H1 (cell line): Measurements from ENCODE around the gene PSMD3. TPM values are rescaled to one million over a fixed set of nuclear protein-coding genes. Genes with fewer than 3 reads are reported as not detected.

Source experiments
- CTCF ChIA-PET: fragments of 300-600 bp; sonication (Branson Sonifier 250); formaldehyde crosslinking; loops from one replicate; lab custom pipeline; 2021; ENCODE audit not compliant: partially characterized antibody; lab: Charles Lee
- POLR2A ChIA-PET: fragments of 300-600 bp; sonication (Branson Sonifier 250); formaldehyde crosslinking; loops from one replicate; lab custom pipeline; 2021; ENCODE audit warnings: inconsistent platforms; ENCODE audit not compliant: partially characterized antibody; lab: Charles Lee
- DNase-seq, 2 experiments: peaks; one replicate each; pipeline versions ENCODE4 v3.0.0 to v3.0.0-alpha.2; 2010 to 2022; ENCODE audit warnings: low spot score in 2 of 2, low read depth in 1 of 2, mixed read lengths in 1 of 2
- FAIRE-seq: peaks from 2 replicates; lab custom pipeline; 2011; peaks lifted over from hg19 to GRCh38; lab: Jason Lieb, UNC
- H2AFZ ChIP-seq: 2 replicates; pipeline ENCODE4 v1.8.1; 2012; ENCODE audit warnings: low read length, inconsistent platforms
- H2AK5ac ChIP-seq: 2 replicates; pipeline ENCODE4 v1.6.1; 2013; ENCODE audit warnings: low read depth, low read length
- H2BK120ac ChIP-seq: replicated peaks from 2 replicates; pipeline ENCODE3; 2013; ENCODE audit warnings: low read depth, low read length, inconsistent platforms
- H2BK12ac ChIP-seq: 2 replicates; pipeline ENCODE4 v1.6.1; 2013; ENCODE audit warnings: low read depth, low read length
- H2BK15ac ChIP-seq: 2 replicates; pipeline ENCODE4 v1.6.1; 2013; ENCODE audit warnings: low read length
- H2BK20ac ChIP-seq: 2 replicates; pipeline ENCODE4 v1.6.1; 2013; ENCODE audit warnings: low read length
- H2BK5ac ChIP-seq: 2 replicates; pipeline ENCODE4 v1.6.1; 2013; ENCODE audit warnings: low read depth, low read length
- H3K14ac ChIP-seq: 2 replicates; pipeline ENCODE4 v1.6.1; 2013; ENCODE audit warnings: inconsistent platforms; ENCODE audit not compliant: insufficient read length
- H3K18ac ChIP-seq: 2 replicates; pipeline ENCODE4 v1.6.1; 2013; ENCODE audit warnings: low read length; ENCODE audit errors: extremely low read depth
- H3K23ac ChIP-seq: 2 replicates; pipeline ENCODE4 v1.6.1; 2013; ENCODE audit warnings: inconsistent platforms; ENCODE audit not compliant: insufficient read length
- H3K23me2 ChIP-seq: 2 replicates; pipeline ENCODE4 v1.6.1; 2013; ENCODE audit warnings: low read depth, low read length
- H3K27ac ChIP-seq: 2 replicates; pipeline ENCODE4 v1.6.1; 2011; ENCODE audit warnings: low read depth, low read length, inconsistent platforms
- H3K27me3 ChIP-seq, 4 experiments: replicated peaks in 1 of 4; 1 replicate in 1 of 4; 2 replicates in 3 of 4; pipeline versions ENCODE4 v1.6.1 to v1.8.1; 2011 to 2013; ENCODE audit warnings: low read length in 3 of 4, mild to moderate bottlenecking in 3 of 4, inconsistent platforms in 2 of 4, mixed read lengths in 2 of 4, moderate library complexity in 1 of 4; ENCODE audit not compliant: control insufficient read depth in 3 of 4, insufficient read depth in 3 of 4; ENCODE audit errors: extremely low read depth in 1 of 4
- H3K36me3 ChIP-seq, 4 experiments: 2 replicates each; pipeline versions ENCODE4 v1.6.1 to v1.8.1; 2011 to 2013; ENCODE audit warnings: mild to moderate bottlenecking in 4 of 4, low read length in 3 of 4, moderate library complexity in 2 of 4, control low read depth in 1 of 4, inconsistent platforms in 1 of 4; ENCODE audit not compliant: insufficient read depth in 4 of 4, control insufficient read depth in 2 of 4
- H3K4ac ChIP-seq: replicated peaks from 2 replicates; pipeline ENCODE3; 2013; ENCODE audit warnings: low read length, low read depth, mixed read lengths, inconsistent platforms; ENCODE audit not compliant: insufficient read length
- H3K4me1 ChIP-seq, 4 experiments: replicated peaks in 1 of 4; 1 replicate in 1 of 4; 2 replicates in 3 of 4; pipeline versions ENCODE4 v1.6.1 to v1.8.1; 2011 to 2013; ENCODE audit warnings: low read length in 3 of 4, inconsistent platforms in 2 of 4, mixed read lengths in 1 of 4; ENCODE audit not compliant: insufficient read depth in 4 of 4, control insufficient read depth in 3 of 4
- H3K4me2 ChIP-seq, 2 experiments: 2 replicates each; pipeline versions ENCODE4 v1.6.1 to v1.8.1; 2011 to 2013; ENCODE audit warnings: low read depth in 2 of 2, low read length in 2 of 2, control low read depth in 1 of 2, inconsistent platforms in 1 of 2, mild to moderate bottlenecking in 1 of 2; ENCODE audit not compliant: insufficient read depth in 1 of 2
- H3K4me3 ChIP-seq, 4 experiments: fragments of 200-600, 300-600 bp in 1 of 4; sonication (generic), shearing (Covaris generic), sonication (Bioruptor Twin) in 1 of 4; 2 replicates each; pipeline versions ENCODE4 v1.5.1 to v1.8.1; 2011 to 2016; ENCODE audit warnings: low read length in 4 of 4, low read depth in 3 of 4, control low read depth in 2 of 4, inconsistent platforms in 2 of 4, mild to moderate bottlenecking in 2 of 4, mixed read lengths in 1 of 4, moderate library complexity in 1 of 4; ENCODE audit not compliant: insufficient read depth in 2 of 4; ENCODE audit errors: extremely low read depth in 1 of 4
- H3K56ac ChIP-seq: replicated peaks from 2 replicates; pipeline ENCODE3; 2013; ENCODE audit warnings: low read depth, mild to moderate bottlenecking, mixed read lengths, low read length, inconsistent platforms; ENCODE audit not compliant: insufficient read length
- H3K79me1 ChIP-seq: 2 replicates; pipeline ENCODE4 v1.6.1; 2013; ENCODE audit warnings: low read depth, low read length, control low read depth
- H3K79me2 ChIP-seq, 2 experiments: 2 replicates each; pipeline versions ENCODE4 v1.6.1 to v1.8.1; 2012 to 2013; ENCODE audit warnings: low read length in 2 of 2, mild to moderate bottlenecking in 2 of 2, inconsistent platforms in 1 of 2; ENCODE audit not compliant: insufficient read depth in 2 of 2, control insufficient read depth in 1 of 2
- H3K9ac ChIP-seq, 4 experiments: replicated peaks in 1 of 4; 1 replicate in 1 of 4; 2 replicates in 3 of 4; pipeline versions ENCODE4 v1.6.1 to v1.8.1; 2011 to 2013; ENCODE audit warnings: low read depth in 3 of 4, low read length in 3 of 4, control low read depth in 2 of 4, mild to moderate bottlenecking in 2 of 4, moderate library complexity in 2 of 4, inconsistent platforms in 1 of 4; ENCODE audit errors: extremely low read depth in 1 of 4
- H3K9me3 ChIP-seq, 2 experiments: 2 replicates each; pipeline versions ENCODE4 v1.6.1 to v1.8.1; 2012 to 2013; ENCODE audit warnings: mild to moderate bottlenecking in 2 of 2, moderate library complexity in 2 of 2, control low read depth in 1 of 2, inconsistent platforms in 1 of 2, low read depth in 1 of 2, low read length in 1 of 2, mixed read lengths in 1 of 2; ENCODE audit not compliant: insufficient read depth in 2 of 2
- H4K20me1 ChIP-seq, 2 experiments: replicated peaks in 1 of 2; 2 replicates each; pipeline versions ENCODE3 to v1.8.1; 2011 to 2013; ENCODE audit warnings: inconsistent platforms in 2 of 2, low read length in 2 of 2, mild to moderate bottlenecking in 1 of 2; ENCODE audit not compliant: insufficient read depth in 2 of 2, control insufficient read depth in 1 of 2
- H4K5ac ChIP-seq: 2 replicates; pipeline ENCODE4 v1.6.1; 2013; ENCODE audit warnings: low read length, low read depth, mixed read lengths, inconsistent platforms; ENCODE audit not compliant: insufficient read length
- H4K8ac ChIP-seq: 2 replicates; pipeline ENCODE4 v1.8.0; 2013; ENCODE audit warnings: mild to moderate bottlenecking, moderate library complexity, low read length, inconsistent platforms; ENCODE audit not compliant: insufficient read depth; ENCODE audit errors: extremely low read depth
- H4K91ac ChIP-seq: replicated peaks from 2 replicates; pipeline ENCODE3; 2013; ENCODE audit warnings: low read length, mixed read lengths, inconsistent platforms; ENCODE audit not compliant: insufficient read length
- ASH2L ChIP-seq: fragments of 200-600, 300-600 bp; sonication (generic); IDR thresholded peaks from one replicate; pipeline ENCODE4 v1.7.1; 2017; ENCODE audit warnings: low read length
- CEBPB ChIP-seq: IDR thresholded peaks from 2 replicates; pipeline ENCODE4 v1.6.1; 2012; ENCODE audit warnings: low read depth, low read length
- CHD1 ChIP-seq: IDR thresholded peaks from 2 replicates; pipeline ENCODE4 v1.6.1; 2012; ENCODE audit warnings: low read depth, low read length, improper control_type of control experiment
- CREB1 ChIP-seq: IDR thresholded peaks from 2 replicates; pipeline ENCODE4 v1.6.1; 2012; ENCODE audit warnings: inconsistent platforms
- E2F6 ChIP-seq: IDR thresholded peaks from 2 replicates; pipeline ENCODE4 v1.6.1; 2012; ENCODE audit warnings: inconsistent platforms
- HDAC2 ChIP-seq, 2 experiments: fragments of 300-600 bp in 1 of 2; sonication (generic) in 1 of 2; IDR thresholded peaks; 2 replicates each; pipeline ENCODE4 v1.6.1; 2011 to 2012; ENCODE audit warnings: low read depth in 2 of 2, low read length in 2 of 2, mild to moderate bottlenecking in 2 of 2, moderate library complexity in 2 of 2, borderline replicate concordance in 1 of 2, inconsistent platforms in 1 of 2
- NANOG ChIP-seq: IDR thresholded peaks from 2 replicates; pipeline ENCODE4 v1.6.1; 2011; ENCODE audit warnings: low read length, low read depth, mild to moderate bottlenecking, inconsistent platforms; ENCODE audit not compliant: insufficient read depth, poor library complexity, severe bottlenecking
- PHF8 ChIP-seq: fragments of 200-600 bp; sonication (generic); conservative IDR thresholded peaks from 2 replicates; pipeline ENCODE4 v1.7.1; 2012; ENCODE audit warnings: low read depth, mild to moderate bottlenecking, inconsistent platforms, low read length, moderate library complexity
- POU5F1 ChIP-seq: IDR thresholded peaks from 2 replicates; pipeline ENCODE4 v1.6.1; 2011; ENCODE audit warnings: low read depth, mild to moderate bottlenecking, low read length, moderate library complexity
- SAP30 ChIP-seq: fragments of 300-600 bp; sonication (generic); IDR thresholded peaks from 2 replicates; pipeline ENCODE4 v1.7.1; 2012; ENCODE audit warnings: low read length, moderate library complexity, mild to moderate bottlenecking, inconsistent platforms; ENCODE audit not compliant: insufficient read depth, insufficient replicate concordance
- SIRT6 ChIP-seq: IDR thresholded peaks from one replicate; pipeline ENCODE4 v1.7.1; 2012; ENCODE audit warnings: low read length, inconsistent platforms
- TEAD4 ChIP-seq: IDR thresholded peaks from 2 replicates; pipeline ENCODE4 v1.6.1; 2012; ENCODE audit warnings: low read depth, low read length, inconsistent platforms, mixed read lengths
- USF2 ChIP-seq: IDR thresholded peaks from 2 replicates; pipeline ENCODE4 v1.6.1; 2011; ENCODE audit warnings: low read length, improper control_type of control experiment
- WGBS, 2 experiments: shearing (Covaris generic) in 1 of 2; methylation state at CpG; one replicate each; pipeline versions ENCODE4 v1.1.6 to v1.1.7; 2013 to 2015; ENCODE audit warnings: low lambda C conversion rate in 2 of 2, mixed read lengths in 2 of 2, inconsistent platforms in 1 of 2, low coverage in 1 of 2, missing lambda C conversion rate in 1 of 2; ENCODE audit not compliant: insufficient replicate concordance in 2 of 2, insufficient coverage in 1 of 2, insufficient read length in 1 of 2; ENCODE audit errors: extremely low coverage in 1 of 2, missing lambda C conversion rate in 1 of 2; 5-methylcytosine and 5-hydroxymethylcytosine counted together
- polyA plus RNA-seq, 7 experiments: library from polyadenylated mRNA; depleted of rRNA in 3 of 7; stranded (reverse) in 5 of 7; unstranded in 2 of 7; fragments of >200 nt in 5 of 7; fragments of 200-250 nt in 2 of 7; gene quantifications; 1 replicate in 5 of 7; 2 replicates in 1 of 7; 4 replicates in 1 of 7; pipeline versions ENCODE4 v1.2.1 to v1.2.3, GENCODE V29; 2011 to 2013; ENCODE audit warnings: missing spikeins in 2 of 7, mixed read lengths in 2 of 7
- total RNA-seq: library from RNA; stranded (reverse); fragmentation: NEBNext Ultra II Directional; extraction: Animal tissue kit (Norgen Biotek cat#: 25700); gene quantifications from 2 replicates; pipeline ENCODE4 v1.2.1, GENCODE V29; 2021

The PSMD3 gene
- total and polyA plus RNA-seq, 2 of the 8 experiments (the other 6 are each of a cell fraction or from before 2014, with no cell fraction given) = 151 to 198 TPM

GRCh38 chr17:39972271-39972670, 8.3 kb upstream of the PSMD3 start:
- Histone ChIP-seq H3K23ac (no peak overlapping the region), H3K27me3 (peaks cover 0 to 3% (median 1%) of the 10 kb centered on the region in 4 experiments; a peak in 3 of 7 replicates), H2BK120ac (no peak overlapping the region), H4K8ac (no peak overlapping the region), H4K91ac (no peak overlapping the region), H3K23me2 (no peaks in the 10 kb centered on the region), H3K9ac (no peak overlapping the region), H3K4ac (no peak overlapping the region), H2BK15ac (no peak overlapping the region), H3K79me1 (no peaks in the 10 kb centered on the region), H4K20me1 (no peaks in the 10 kb centered on the region), H3K4me3 (no peak overlapping the region), H2BK5ac (no peak overlapping the region), H3K4me1 (no peaks in the 10 kb centered on the region; a peak in 1 of 7 replicates), H3K9me3 (no peaks in the 10 kb centered on the region), H3K27ac (no peak overlapping the region), H3K79me2 (no peaks in the 10 kb centered on the region), H3K14ac (no peak overlapping the region), H3K4me2 (no peak overlapping the region), H2AFZ (no peak overlapping the region), H3K56ac (no peak overlapping the region), H2BK12ac (no peak overlapping the region), H4K5ac (no peak overlapping the region), H2BK20ac (no peak overlapping the region), H3K18ac (no peak overlapping the region), H2AK5ac (no peak overlapping the region), H3K36me3 (no peaks in the 10 kb centered on the region)
- DNase-seq = no peak
- CTCF ChIA-PET = interaction anchor here (1.2 to 11.9 kb wide), 4 partner anchors 8 to 63 kb away, joined by 3 to 96 read pairs (median 4); partner anchors contain the start of genes GSDMA and PSMD3
- FAIRE-seq = no peak
- POLR2A ChIA-PET = interaction anchor here (0.7 to 2.0 kb wide), 2 partner anchors 8 to 14 kb away, joined by 3 to 7 read pairs; partner anchors contain the start of gene PSMD3
- WGBS, 2 experiments = 67% methylated on average over 3 of the region's 3 CpGs; no CpG with 5 or more reads in 1 of the 2 experiments
- no peak for TF ChIP-seq TEAD4
- TF ChIP-seq E2F6 = no peak
- no peak for TF ChIP-seq ASH2L
- TF ChIP-seq NANOG = no peak
- TF ChIP-seq POU5F1 = no peak
- TF ChIP-seq CHD1 = no peak
- no peak for TF ChIP-seq SAP30
- no peak for TF ChIP-seq CREB1
- TF ChIP-seq HDAC2 (IDR thresholded peaks at IDR 0.05; ENCODE audit: borderline replicate concordance in 1 of 2, low read depth in 2 of 2, low read length in 2 of 2) = no peak
- TF ChIP-seq CEBPB = no peak
- no peak for TF ChIP-seq USF2
- TF ChIP-seq SIRT6 = no peak
- TF ChIP-seq PHF8 = no peak
